ENCODE data around the gene PLCZ1. TPM values are rescaled to one million over a fixed set of nuclear protein-coding genes. Genes with fewer than 3 reads are reported as not detected.

Gene PLCZ1
- total and polyA plus RNA-seq, 10 of the 15 experiments (the other 5 are each of a cell fraction or from before 2014, with no cell fraction given), result not detected

DNA sequence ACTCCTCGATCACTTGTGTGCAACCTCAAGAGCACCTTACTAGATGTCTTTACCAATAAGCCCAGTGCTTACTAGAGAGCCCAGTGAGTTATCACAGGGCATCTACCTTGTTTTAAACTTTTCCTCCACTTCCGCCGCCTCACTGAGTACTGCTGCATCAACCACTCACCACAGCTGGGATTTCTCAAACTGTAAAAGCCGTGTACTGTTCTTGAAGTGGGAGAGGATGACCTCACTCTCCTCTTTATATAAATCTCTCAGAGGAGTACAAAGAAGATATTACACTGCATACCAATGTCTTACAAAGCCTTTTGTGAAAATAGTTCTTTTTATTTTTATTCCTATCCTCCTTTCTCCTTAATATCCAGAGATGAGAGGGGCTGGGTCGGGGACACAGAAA lies 94.1 kb downstream of the PLCZ1 start:
- Histone ChIP-seq H4K20me1 (ENCODE audit: control insufficient read depth, insufficient read depth) (no peaks in the 10 kb centered on the region), H2AFZ (ENCODE audit: control insufficient read depth, low read depth, low read length) (no peak overlapping the region), H3K27ac (ENCODE audit: control insufficient read depth, insufficient read depth) (no peak overlapping the region), H3K9ac (ENCODE audit: control insufficient read depth, insufficient read depth, low read length) (no peak overlapping the region), H3K4me1 (ENCODE audit: control insufficient read depth, insufficient read depth, low read length) (no peaks in the 10 kb centered on the region), H3K79me2 (ENCODE audit: control insufficient read depth, insufficient read depth, low read length) (no peaks in the 10 kb centered on the region), H3K27me3 (replicated peaks in 1 of 2; ENCODE audit: control insufficient read depth in 2 of 2, insufficient read depth in 2 of 2, low read length in 1 of 2) (no peaks in the 10 kb centered on the region), H3K9me3 (replicated peaks; ENCODE audit: control insufficient read depth, insufficient read depth, low read length) (no peaks in the 10 kb centered on the region), H3K4me3 (no peak overlapping the region), H3K4me2 (ENCODE audit: control insufficient read depth, insufficient read depth) (no peak overlapping the region), H3K36me3 (ENCODE audit: control insufficient read depth in 2 of 2, insufficient read depth in 2 of 2, low read length in 1 of 2) (no peaks in the 10 kb centered on the region)
- ChIA-PET POLR2A (no interaction called here), RAD21 (ENCODE audit: unreplicated experiment) (no interaction called here), SMC1A (ENCODE audit: uncharacterized antibody, unreplicated experiment) (no interaction called here), CTCF (no interaction called here)
- WGBS (ENCODE audit: insufficient coverage, insufficient replicate concordance, low lambda C conversion rate, missing lambda C conversion rate), result 4% methylated on average over 5 of the region's 5 CpGs
- ATAC-seq (no peak), DNase-seq (ENCODE audit: low read depth, low spot score) (no peak), FAIRE-seq (no peak)
- intact Hi-C loops (cut with micrococcal nuclease; ENCODE audit: unreplicated experiment) (loop anchor here (10.0 kb wide), 1 partner anchor 209 kb away; no protein-coding TSS in a partner anchor), in situ Hi-C loops (cut with MboI) (no loop called here)
- no TSS peak for BruUV-seq (replicated peaks)
- TF ChIP-seq, protein P1, sequence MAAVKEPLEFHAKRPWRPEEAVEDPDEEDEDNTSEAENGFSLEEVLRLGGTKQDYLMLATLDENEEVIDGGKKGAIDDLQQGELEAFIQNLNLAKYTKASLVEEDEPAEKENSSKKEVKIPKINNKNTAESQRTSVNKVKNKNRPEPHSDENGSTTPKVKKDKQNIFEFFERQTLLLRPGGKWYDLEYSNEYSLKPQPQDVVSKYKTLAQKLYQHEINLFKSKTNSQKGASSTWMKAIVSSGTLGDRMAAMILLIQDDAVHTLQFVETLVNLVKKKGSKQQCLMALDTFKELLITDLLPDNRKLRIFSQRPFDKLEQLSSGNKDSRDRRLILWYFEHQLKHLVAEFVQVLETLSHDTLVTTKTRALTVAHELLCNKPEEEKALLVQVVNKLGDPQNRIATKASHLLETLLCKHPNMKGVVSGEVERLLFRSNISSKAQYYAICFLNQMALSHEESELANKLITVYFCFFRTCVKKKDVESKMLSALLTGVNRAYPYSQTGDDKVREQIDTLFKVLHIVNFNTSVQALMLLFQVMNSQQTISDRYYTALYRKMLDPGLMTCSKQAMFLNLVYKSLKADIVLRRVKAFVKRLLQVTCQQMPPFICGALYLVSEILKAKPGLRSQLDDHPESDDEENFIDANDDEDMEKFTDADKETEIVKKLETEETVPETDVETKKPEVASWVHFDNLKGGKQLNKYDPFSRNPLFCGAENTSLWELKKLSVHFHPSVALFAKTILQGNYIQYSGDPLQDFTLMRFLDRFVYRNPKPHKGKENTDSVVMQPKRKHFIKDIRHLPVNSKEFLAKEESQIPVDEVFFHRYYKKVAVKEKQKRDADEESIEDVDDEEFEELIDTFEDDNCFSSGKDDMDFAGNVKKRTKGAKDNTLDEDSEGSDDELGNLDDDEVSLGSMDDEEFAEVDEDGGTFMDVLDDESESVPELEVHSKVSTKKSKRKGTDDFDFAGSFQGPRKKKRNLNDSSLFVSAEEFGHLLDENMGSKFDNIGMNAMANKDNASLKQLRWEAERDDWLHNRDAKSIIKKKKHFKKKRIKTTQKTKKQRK (IDR thresholded peaks at IDR 0.05; ENCODE audit: low read depth, low read length), result no peak
- TF ChIP-seq EED (IDR thresholded peaks at IDR 0.05; ENCODE audit: low read depth) (no peak), SUPT20H (IDR thresholded peaks at IDR 0.05; ENCODE audit: borderline replicate concordance, control insufficient read depth, low read depth, low read length) (no peak), RBBP5 (conservative IDR thresholded peaks at IDR 0.05) (no peak), RELA (IDR thresholded peaks at IDR 0.05; ENCODE audit: borderline replicate concordance, partially characterized antibody) (no peak), RAD21 (IDR thresholded peaks at IDR 0.05; ENCODE audit: insufficient read depth, low read depth, low read length) (no peak), SPI1 (IDR thresholded peaks at IDR 0.05; ENCODE audit: borderline replicate concordance, insufficient read depth, low read depth, low read length) (no peak), IKZF1 (conservative IDR thresholded peaks at IDR 0.05) (no peak), ZNF24 (IDR thresholded peaks at IDR 0.05) (no peak), TBL1XR1 (IDR thresholded peaks at IDR 0.05; ENCODE audit: low read depth, low read length) (no peak), MEF2A (IDR thresholded peaks at IDR 0.05; ENCODE audit: insufficient read depth, low read depth, low read length) (no peak)
- TF ChIP-seq, protein P2, sequence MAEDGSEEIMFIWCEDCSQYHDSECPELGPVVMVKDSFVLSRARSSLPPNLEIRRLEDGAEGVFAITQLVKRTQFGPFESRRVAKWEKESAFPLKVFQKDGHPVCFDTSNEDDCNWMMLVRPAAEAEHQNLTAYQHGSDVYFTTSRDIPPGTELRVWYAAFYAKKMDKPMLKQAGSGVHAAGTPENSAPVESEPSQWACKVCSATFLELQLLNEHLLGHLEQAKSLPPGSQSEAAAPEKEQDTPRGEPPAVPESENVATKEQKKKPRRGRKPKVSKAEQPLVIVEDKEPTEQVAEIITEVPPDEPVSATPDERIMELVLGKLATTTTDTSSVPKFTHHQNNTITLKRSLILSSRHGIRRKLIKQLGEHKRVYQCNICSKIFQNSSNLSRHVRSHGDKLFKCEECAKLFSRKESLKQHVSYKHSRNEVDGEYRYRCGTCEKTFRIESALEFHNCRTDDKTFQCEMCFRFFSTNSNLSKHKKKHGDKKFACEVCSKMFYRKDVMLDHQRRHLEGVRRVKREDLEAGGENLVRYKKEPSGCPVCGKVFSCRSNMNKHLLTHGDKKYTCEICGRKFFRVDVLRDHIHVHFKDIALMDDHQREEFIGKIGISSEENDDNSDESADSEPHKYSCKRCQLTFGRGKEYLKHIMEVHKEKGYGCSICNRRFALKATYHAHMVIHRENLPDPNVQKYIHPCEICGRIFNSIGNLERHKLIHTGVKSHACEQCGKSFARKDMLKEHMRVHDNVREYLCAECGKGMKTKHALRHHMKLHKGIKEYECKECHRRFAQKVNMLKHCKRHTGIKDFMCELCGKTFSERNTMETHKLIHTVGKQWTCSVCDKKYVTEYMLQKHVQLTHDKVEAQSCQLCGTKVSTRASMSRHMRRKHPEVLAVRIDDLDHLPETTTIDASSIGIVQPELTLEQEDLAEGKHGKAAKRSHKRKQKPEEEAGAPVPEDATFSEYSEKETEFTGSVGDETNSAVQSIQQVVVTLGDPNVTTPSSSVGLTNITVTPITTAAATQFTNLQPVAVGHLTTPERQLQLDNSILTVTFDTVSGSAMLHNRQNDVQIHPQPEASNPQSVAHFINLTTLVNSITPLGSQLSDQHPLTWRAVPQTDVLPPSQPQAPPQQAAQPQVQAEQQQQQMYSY (CRISPR knock-in tag; IDR thresholded peaks at IDR 0.05), result no peak
- TF ChIP-seq, protein P3, sequence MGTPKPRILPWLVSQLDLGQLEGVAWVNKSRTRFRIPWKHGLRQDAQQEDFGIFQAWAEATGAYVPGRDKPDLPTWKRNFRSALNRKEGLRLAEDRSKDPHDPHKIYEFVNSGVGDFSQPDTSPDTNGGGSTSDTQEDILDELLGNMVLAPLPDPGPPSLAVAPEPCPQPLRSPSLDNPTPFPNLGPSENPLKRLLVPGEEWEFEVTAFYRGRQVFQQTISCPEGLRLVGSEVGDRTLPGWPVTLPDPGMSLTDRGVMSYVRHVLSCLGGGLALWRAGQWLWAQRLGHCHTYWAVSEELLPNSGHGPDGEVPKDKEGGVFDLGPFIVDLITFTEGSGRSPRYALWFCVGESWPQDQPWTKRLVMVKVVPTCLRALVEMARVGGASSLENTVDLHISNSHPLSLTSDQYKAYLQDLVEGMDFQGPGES (IDR thresholded peaks at IDR 0.05), result no peak
